Hippocampal formation (tissue), 2 donors: Measurements from ENCODE around the gene RAPGEFL1.
"Not testable (repeated sequence)": the region's sequence is repeated elsewhere in the genome, so short reads cannot be mapped to it uniquely, and the experiment has no call there.

Experiments
- DNase-seq, 2 donors: peaks; one replicate each; lab custom pipeline; 2025; lab: John Stamatoyannopoulos, UW

Gene RAPGEFL1

DNA sequence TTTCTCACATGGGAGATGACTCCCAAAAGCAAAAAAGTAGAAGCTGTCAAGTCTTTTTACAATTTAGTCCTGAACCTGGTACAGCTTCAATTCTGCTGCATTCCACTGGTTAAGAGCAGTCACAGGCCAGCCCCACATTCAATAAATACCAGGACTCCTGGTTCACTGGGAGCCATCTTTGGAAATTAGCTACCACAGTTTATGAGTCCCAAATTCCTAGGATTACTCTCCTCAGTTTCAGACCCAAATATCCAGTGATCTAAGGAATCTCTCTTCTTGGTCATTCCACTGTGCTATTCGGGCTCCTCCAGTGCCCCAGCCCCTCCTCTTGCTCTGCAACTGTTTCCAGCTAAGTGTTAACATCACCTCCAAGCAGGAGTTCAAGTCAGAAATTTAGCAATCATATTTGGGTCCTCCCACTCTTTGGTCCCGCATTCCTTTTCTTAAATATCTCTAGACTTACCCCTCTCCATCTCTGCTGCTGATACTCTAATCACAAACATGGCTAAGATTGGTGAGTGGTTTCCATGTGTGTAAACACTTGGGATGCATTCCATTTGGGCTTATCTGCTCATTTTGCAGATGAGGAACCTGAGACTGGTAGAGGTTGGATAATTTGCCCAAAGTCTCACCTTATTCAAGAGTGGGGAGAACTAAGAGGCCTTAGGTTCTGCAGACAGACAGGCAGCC lies 32.3 kb downstream of the RAPGEFL1 start:
- no peak for DNase-seq

DNA sequence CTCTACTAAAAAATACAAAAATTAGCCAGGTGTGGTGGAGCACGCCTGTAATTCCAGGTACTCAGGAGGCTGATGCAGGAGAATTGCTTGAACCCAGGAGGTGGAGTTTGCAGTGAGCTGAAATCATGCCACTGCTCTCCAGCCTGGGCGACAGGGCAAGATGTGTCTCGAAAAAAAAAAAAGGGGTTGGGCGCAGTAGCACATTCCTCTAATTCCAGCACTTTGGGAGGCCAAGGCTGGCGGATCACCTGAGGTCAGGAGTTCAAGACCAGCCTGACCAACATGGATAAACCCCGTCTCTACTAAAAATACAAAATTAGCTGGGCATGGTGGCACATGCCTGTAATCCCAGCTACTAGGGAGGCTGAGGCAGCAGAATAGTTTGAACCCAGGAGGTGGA lies 36.6 kb downstream of the RAPGEFL1 start:
- not testable (repeated sequence) for DNase-seq

DNA sequence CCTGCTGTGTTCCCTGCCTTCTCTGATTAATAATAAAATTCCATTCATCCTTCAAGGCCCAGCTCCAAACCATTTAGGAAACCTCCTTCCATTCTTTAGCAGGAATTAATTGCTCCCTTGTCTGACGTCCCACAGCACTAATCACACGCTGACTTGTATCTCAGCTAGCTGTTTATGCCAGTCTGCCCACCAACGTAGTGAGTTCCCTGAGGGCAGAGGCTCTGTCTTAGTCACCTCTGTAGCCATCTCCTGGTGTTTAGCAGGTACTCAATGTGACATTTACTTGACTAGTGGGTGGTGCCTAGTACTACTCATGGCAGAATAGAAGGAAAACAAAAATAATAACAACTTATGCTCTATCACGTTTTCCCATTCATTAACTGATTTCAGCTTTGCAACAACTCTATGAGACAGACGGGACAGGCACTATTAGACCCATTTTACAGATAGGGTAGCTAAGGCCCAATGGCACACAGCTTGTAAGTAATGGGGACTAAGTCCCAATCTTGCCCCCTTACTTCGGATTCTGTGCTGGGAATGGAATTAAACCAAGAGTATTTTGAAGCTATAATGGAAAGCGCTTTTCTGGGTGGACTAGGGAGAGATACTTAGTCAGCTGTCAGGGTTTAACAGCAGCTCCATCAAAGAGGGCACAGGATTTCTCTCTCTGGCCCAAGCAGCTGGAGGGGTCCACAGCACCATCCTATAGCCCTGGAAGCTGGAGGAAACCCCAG lies 40.9 kb downstream of the RAPGEFL1 start:
- no peak for DNase-seq

DNA sequence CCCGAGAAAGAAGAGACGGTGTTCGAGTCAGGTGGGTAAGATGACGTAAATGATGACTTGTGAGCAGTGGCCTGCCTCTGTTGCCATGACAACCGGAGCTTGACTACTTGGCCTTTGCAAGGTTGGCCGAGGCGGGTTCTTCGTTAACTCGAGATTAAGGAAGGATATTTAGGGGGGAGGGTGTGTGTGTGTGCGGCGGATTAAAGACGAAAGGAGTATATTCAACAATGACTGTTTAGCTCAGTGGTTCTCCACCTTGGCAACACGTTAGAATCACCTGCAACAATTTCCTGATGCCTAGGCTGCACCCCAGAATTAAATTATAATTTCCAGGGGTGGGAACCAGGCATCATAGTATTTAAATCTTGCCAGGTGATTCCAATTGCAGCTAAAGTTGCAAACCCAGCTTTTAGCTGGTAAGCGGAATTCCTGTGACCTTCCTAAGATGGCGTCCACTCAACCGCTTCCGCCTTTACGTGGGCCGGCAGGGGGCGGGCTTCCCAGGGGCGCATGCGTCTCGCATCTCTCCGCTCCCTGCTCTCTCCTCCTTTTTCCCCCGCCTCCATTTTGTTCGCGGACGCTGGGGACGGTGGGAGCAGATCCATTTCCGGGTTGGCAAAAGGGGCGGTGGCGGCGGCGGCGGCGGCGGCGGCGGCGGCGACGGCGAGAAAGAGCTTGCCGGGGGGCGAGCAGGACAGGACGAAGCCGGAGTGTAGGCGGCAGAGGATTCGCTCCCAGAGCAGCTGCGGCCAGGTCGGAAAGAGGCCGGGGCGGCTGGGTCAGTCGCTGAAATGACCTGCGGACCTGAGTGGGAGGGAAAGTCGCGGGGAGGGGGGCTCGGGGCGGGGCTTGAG lies 41.7 kb downstream of the RAPGEFL1 start, which contains the start of gene WIPF2:
WIPF2 (plus strand) TSS at position 565 of the 854 bp plus-strand sequence. CDS start 37,156 bp downstream, outside the sequence.
- peak; percentile 96 for DNase-seq

DNA sequence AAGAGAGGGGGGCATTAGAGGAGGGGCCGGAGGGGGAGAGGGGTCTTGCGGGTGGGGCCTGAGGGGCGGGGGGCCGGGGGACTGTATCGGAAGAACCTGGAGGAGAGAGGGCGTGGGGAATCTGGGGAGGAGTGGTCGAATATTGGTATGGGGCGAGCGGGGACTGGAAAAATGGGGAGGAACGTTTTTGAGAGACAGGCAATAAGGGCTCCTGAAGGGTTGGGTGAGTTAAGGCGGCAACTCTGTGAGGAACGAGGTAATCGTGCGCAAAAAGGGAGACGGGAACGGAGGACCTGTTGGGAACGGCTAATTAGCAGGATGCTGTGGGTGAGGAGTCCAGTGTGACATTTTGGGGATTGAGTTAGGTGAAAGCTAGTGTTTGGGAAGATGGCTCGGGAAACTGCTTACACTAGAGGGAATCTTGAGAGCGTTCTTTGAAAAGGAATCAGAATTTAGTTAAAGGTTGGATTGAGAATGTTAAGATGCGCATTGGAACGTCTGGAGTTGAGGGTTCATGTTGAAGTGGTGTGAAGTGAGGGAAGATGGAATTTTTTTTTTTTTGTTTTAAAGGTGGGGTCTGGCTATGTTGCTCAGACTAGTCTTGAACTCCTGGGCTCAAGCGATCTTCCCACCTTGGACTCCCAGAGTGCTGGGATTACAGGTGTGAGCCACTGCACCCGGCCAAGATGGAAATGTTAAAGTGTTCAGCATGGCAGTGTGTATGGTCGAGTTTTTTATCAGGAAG lies 42.5 kb downstream of the RAPGEFL1 start:
- DNase-seq, result peak; percentile 33 to 51

DNA sequence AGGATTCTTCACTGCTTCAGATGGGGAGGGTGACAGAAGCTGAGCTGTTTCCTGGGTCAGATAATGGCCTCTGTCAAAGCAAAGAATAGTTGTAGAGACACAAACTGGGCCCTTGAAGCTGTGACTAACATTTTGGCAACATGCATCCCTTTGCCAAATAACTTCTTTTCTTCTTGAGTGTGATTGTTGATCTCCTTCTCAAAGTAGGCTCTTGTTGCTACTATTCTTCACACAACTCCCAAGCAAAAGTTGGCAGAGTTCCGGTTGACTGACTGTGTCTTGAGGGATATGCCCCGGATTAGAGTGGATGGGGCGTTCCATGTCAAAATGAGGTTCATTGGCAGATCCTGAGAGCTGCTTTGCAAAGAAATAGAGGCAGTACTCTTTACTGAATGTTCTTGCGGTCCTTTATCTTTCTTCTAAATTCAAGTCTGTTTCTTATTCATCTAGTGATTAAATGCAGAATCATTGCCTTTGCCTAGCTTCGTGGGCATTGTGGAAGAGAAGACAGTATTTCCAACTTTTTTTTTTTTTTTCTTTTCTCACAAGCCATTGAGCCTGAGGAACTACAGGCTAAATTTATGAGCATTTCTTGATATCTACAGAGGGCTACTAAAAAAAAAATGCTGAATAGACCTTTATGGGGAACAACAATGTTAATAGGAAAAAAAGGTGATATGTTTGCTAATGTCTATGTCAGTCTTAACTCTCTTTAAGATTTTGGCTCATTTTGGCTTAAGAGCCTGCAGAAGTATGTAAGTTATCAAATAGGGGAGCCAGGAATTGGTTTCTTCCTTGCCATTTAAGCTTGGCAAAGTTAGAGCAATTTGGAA lies 47.7 kb downstream of the RAPGEFL1 start:
- DNase-seq, result peak; percentile 36 to 71

DNA sequence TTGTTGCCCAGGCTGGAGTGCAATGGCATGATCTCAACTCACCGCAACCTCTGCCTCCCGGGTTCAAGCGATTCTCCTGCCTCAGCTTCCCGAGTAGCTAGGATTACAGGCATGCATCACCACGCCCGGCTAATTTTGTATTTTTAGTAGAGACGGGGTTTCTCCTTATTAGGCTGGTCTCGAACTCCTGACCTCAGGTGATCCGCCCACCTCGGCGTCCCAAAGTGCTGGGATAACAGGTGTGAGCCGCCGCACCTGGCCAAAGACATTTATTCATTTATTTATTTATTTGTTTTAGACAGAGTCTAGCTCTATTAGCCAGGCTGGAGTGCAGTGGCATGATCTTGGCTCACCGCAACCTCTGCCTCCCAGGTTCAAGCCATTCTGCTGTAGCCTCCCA lies 51.9 kb downstream of the RAPGEFL1 start:
- DNase-seq, result not testable (repeated sequence)

DNA sequence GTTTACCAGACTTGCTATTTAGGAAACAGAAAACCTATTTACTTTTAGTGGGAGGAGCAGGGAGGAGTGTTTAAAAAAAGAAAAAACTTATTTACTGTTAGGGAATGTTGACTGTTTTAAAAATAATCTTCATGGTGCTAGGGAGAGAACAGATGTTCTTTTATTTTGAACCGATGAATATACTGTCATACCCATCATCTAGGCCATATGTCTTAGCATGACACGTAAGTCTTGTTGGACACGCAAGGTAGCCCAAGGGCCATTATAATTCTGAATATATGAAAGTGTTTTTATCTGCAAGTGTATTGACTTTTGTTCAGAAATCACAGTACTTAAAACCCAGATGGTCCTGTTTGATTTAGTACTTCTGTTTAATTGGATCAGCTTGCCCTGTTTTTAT lies 53.4 kb downstream of the RAPGEFL1 start:
- DNase-seq, result no peak

DNA sequence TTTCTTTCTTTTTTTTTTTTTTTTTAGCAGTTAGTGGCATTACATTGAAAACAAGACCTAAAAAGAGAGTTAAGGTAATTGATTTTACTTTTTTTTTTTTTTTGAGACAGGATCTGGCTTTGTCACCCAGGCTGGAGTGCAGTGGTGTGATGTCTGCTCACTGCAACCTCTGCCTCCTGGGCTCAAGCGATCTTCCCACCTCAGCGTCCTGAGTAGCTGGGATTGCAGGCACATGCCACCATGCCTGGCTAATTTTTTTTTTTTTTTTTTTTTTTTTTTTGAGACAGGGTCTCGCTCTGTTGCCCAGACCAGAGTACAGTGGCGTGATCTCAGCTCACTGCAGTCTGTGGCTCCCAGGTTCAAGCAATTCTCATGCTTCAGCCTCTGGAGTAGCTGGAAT lies 54.7 kb downstream of the RAPGEFL1 start:
- DNase-seq, result not testable (repeated sequence)

DNA sequence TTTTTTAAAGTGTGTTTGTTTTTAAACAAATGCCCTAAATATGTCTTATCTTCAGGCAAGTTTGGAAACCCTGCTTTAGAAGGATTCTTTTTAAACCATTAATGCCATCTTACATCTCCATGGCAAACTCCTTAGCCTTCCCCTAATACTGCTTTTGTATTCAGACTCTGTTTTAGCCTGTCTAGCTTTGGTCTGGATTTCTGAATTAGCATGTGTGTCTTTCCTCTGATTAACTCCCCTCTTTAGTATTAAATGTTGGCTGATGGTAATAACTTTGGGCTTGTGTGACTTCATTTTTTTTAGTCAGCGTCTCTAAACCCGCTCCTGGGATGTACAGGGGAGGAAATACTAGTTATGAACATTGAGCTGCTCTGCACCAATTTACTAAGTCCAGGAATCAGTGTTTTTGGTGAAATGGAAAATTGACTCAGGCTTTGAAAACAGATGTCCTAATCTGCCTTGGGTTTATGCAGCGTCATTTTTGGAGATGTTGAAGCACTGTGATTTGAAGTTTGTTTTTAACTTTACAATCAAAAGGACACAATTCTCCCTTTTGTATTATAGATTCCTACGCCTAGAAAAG lies 64.1 kb downstream of the RAPGEFL1 start:
- DNase-seq, result no peak

DNA sequence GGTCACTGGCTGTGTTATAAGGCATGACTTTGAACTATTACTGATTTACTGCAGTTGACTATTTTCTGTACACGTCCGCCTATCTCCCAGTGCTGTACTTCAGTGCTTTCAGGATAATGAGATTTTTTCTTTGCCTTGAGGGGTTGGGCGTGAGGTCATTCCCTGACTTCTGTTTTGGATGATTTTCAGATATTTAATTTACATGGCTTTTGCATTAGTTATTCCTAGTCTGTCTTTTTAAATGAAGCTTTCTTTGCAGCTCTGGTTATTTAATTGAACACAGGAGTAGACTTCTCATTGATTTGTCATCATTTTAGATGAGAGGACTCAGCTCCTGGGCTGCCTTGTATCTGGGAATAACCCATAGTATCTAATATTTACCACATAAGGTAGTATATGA lies 65.5 kb downstream of the RAPGEFL1 start:
- no peak for DNase-seq

DNA sequence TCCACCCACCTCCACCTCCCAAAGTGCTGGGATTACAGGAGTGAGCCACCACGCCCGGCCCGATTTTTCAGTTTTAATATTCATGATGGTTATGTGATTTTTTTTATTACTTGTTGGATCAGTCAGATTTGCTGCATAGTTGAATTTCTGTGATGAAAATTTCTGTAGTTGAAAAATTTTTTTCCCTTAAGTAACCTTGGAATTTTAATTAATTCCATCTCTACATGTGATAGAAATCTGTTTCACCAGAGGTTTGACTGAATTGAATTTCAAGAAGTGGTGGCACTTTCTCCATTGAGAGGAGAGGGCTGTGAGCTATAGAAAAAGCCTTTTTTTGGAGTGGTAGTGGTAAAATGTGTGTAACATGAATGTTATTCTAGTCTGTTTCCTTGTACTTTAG lies 66.5 kb downstream of the RAPGEFL1 start:
- no peak for DNase-seq

DNA sequence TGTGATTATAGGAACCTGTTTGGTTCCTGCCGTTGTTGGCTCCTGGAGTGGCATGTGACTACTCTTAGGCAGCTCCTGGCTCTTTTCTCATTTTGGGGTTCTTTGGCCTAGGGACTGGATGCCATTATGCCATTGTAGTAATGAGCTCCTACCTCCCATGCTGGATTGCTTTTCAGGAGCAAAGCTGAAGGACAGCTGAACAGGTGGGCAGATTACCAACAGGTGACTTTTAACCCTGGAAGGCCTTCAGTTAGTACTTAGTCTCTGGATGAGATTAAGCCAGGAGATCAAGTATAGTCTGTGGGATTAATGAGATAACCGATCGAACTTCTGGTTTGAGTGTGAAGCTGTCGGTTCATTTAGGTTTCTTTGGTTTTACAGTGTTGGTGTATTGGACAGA lies 67.0 kb downstream of the RAPGEFL1 start:
- DNase-seq, result no peak
